K562 (cell line): ENCODE measurements around the gene TFF1. TPM values are rescaled to one million over a fixed set of nuclear protein-coding genes. Genes with fewer than 3 reads are reported as not detected.
A peak's percentile ranks its signal among the peaks of the same experiment; 100 is the strongest.

Source experiments
- C11orf30 ChIP-seq: fragments of 450-650 bp; IDR thresholded peaks from 2 replicates; pipeline ENCODE4 v1.6.1; 2016; ENCODE audit warnings: low read depth, mild to moderate bottlenecking
- E2F6 ChIP-seq, 2 experiments: IDR thresholded peaks; 2 replicates each; pipeline ENCODE4 v1.6.1; 2011; ENCODE audit warnings: borderline replicate concordance in 1 of 2, control low read depth in 1 of 2, low read depth in 1 of 2, low read length in 1 of 2, mild to moderate bottlenecking in 1 of 2, mixed read lengths in 1 of 2, moderate library complexity in 1 of 2; ENCODE audit not compliant: insufficient read depth in 1 of 2, insufficient read length in 1 of 2, poor library complexity in 1 of 2, severe bottlenecking in 1 of 2; ENCODE audit errors: extremely low read depth in 1 of 2
- ELK3 ChIP-seq: fragments of 450-650 bp; formaldehyde crosslinking; IDR thresholded peaks from 2 replicates; pipeline ENCODE4 v1.4.0; 2020; ENCODE audit warnings: mild to moderate bottlenecking
- HMG20B ChIP-seq: fragments of 250-450 bp; sonication (Bioruptor Pico); IDR thresholded peaks from 2 replicates; pipeline ENCODE4 v1.5.0; 2021; ENCODE audit warnings: mild to moderate bottlenecking
- IRF2 ChIP-seq: sonication (generic); formaldehyde crosslinking; IDR thresholded peaks from 2 replicates; pipeline ENCODE4 v1.8.1; 2022; ENCODE audit warnings: mild to moderate bottlenecking, missing genetic modification reagents
- MYC ChIP-seq, 2 experiments: fragments of 250-450 bp in 1 of 2; sonication (Bioruptor Pico) in 1 of 2; IDR thresholded peaks; 2 replicates each; pipeline versions ENCODE4 v1.5.1 to v1.6.1; 2012 to 2021; ENCODE audit warnings: low read depth in 2 of 2, borderline replicate concordance in 1 of 2, improper control_type of control experiment in 1 of 2, low read length in 1 of 2, mild to moderate bottlenecking in 1 of 2, moderate library complexity in 1 of 2
- XRCC3 ChIP-seq: fragments of 450-650 bp; IDR thresholded peaks from 2 replicates; pipeline ENCODE4 v1.6.1; 2017; ENCODE audit warnings: mild to moderate bottlenecking, moderate library complexity
- polyA plus RNA-seq, 8 experiments: library from polyadenylated mRNA; depleted of rRNA in 4 of 8; stranded (reverse) in 5 of 8; unstranded in 3 of 8; fragments of >200 nt; fragmentation: Nextera tagmentation in 2 of 8; fragmentation: Illumina TruSeq in 1 of 8; extraction: Ambion mirVana in 2 of 8; extraction: Trizol in 1 of 8; gene quantifications; 2 replicates each; pipeline versions ENCODE4 v1.2.1 to v1.2.3, GENCODE V29; 2011 to 2014; ENCODE audit warnings: inconsistent platforms in 1 of 8, missing spikeins in 1 of 8
- total RNA-seq, 7 experiments: library from RNA; depleted of rRNA in 6 of 7; stranded (reverse); fragments of >200 nt in 6 of 7; fragmentation: Illumina TruSeq in 2 of 7; extraction: Trizol in 2 of 7; gene quantifications; 2 replicates each; pipeline versions ENCODE4 v1.2.1 to v1.2.3, GENCODE V29; 2011 to 2021; ENCODE audit warnings: low replicate concordance in 1 of 7

The TFF1 gene
- total and polyA plus RNA-seq, 9 of the 15 experiments (the other 6 are each of a cell fraction or from before 2014, with no cell fraction given), result 0.31 TPM; not detected in 8

- no peak for TF ChIP-seq MYC (IDR thresholded peaks at IDR 0.05; ENCODE audit: low read depth, low read length)
- no peak for TF ChIP-seq MYC (CRISPR knock-in tag; IDR thresholded peaks at IDR 0.05; ENCODE audit: borderline replicate concordance, low read depth)
- TF ChIP-seq E2F6 (IDR thresholded peaks at IDR 0.05; ENCODE audit: borderline replicate concordance in 1 of 2, extremely low read depth in 1 of 2, insufficient read depth in 1 of 2, insufficient read length in 1 of 2, low read depth in 1 of 2, low read length in 1 of 2, poor library complexity in 1 of 2, severe bottlenecking in 1 of 2), result peak in 1 of 2 experiments; percentile 21
- no peak for TF ChIP-seq ELK3 (CRISPR knock-in tag)
- peak; percentile 64 for TF ChIP-seq C11orf30
- TF ChIP-seq XRCC3, result no peak
- TF ChIP-seq IRF2 (CRISPR knock-in tag), result no peak
- TF ChIP-seq HMG20B (CRISPR knock-in tag), result no peak
Measured at GRCh38 chr21:42397746-42398394, 31.5 kb upstream of the TFF1 start (continued).
